ENCODE data around the gene SUPT6H. TPM values are rescaled to one million over a fixed set of nuclear protein-coding genes. Genes with fewer than 3 reads are reported as not detected.

Gene SUPT6H
- total and polyA plus RNA-seq, 2 donors (not counting 1 experiment from before 2014, with no cell fraction given) = 35.8 to 110 TPM

GRCh38 chr17:28712032-28712704 is 50.2 kb downstream of the SUPT6H start:
- H3K4me2 ChIP-seq (replicated peaks; ENCODE audit: low read depth, low read length, poor library complexity, severe bottlenecking) = peak overlapping the region; percentile 93
- peak overlapping the region; percentile 93 for H3K27ac Mint-ChIP-seq
- 7% methylated on average over 33 of the region's 34 CpGs for WGBS (ENCODE audit: insufficient coverage)
- POLR2A ChIA-PET = interaction anchor here (0.6 to 2.8 kb wide), 9 partner anchors 8 to 240 kb away, joined by 3 to 38 read pairs (median 6); partner anchors contain the start of genes BLTP2, NEK8, PHF12 and RPL23A
- H3K36me3 ChIP-seq (replicated peaks in 1 of 2; ENCODE audit: control extremely low read depth in 1 of 2, control insufficient read depth in 1 of 2, extremely low read depth in 1 of 2, insufficient read depth in 2 of 2, low read length in 1 of 2) = no peaks in the 10 kb centered on the region
- peak overlapping the region; percentile 52 to 88 (median 73) for H3K4me3 ChIP-seq (ENCODE audit: control extremely low read depth in 1 of 5, extremely low read depth in 1 of 5, insufficient read depth in 1 of 5, low read depth in 2 of 5, low read length in 4 of 5)
- CTCF ChIA-PET = interaction anchor here (1.2 to 3.2 kb wide), 7 partner anchors 7 to 405 kb away, joined by 3 to 31 read pairs (median 5); partner anchors contain the start of genes RPL23A and TLCD1
- no peaks in the 10 kb centered on the region for H4K20me1 ChIP-seq (ENCODE audit: control insufficient read depth, insufficient read depth, low read length, poor library complexity, severe bottlenecking)
- no peaks in the 10 kb centered on the region for H3K9me3 ChIP-seq (ENCODE audit: control extremely low read depth in 1 of 3, control insufficient read depth in 2 of 3, insufficient read depth in 1 of 3, low read length in 2 of 3)
- H3K27me3 ChIP-seq (replicated peaks in 1 of 4; ENCODE audit: control extremely low read depth in 1 of 4, control insufficient read depth in 3 of 4, insufficient read depth in 4 of 4, low read length in 3 of 4) = peaks cover 0 to 6% (median 2%) of the 10 kb centered on the region in 4 experiments
- ATAC-seq (ENCODE audit: low read depth) (peak; percentile 50), DNase-seq (peak; percentile 83)
- H3K4me1 Mint-ChIP-seq = peaks cover 19% of the 10 kb centered on the region
- no peaks in the 10 kb centered on the region for H3K27me3 Mint-ChIP-seq
- peak overlapping the region; percentile 74 for H3K9ac ChIP-seq (ENCODE audit: low read length)
- H3K4me3 Mint-ChIP-seq = peak overlapping the region; percentile 96
- peaks cover 16 to 25% of the 10 kb centered on the region in 2 donors for H3K4me1 ChIP-seq (ENCODE audit: control insufficient read depth in 2 of 2, insufficient read depth in 2 of 2, low read length in 2 of 2)
- H3K79me2 ChIP-seq (ENCODE audit: control insufficient read depth, insufficient read depth, low read length) = no peaks in the 10 kb centered on the region
- peak overlapping the region; percentile 69 to 79 for H3K27ac ChIP-seq (ENCODE audit: low read length in 2 of 2)
- no peak for TF ChIP-seq CTCF (IDR thresholded peaks at IDR 0.05)
- TF ChIP-seq EZH2 (IDR thresholded peaks at IDR 0.05; ENCODE audit: borderline replicate concordance, insufficient read depth, low read depth, low read length, poor library complexity, severe bottlenecking) = no peak
- H2AFZ ChIP-seq (ENCODE audit: insufficient read depth, low read depth, low read length, poor library complexity, severe bottlenecking) = peak overlapping the region; percentile 96
- H3K9me3 Mint-ChIP-seq (ENCODE audit: insufficient read depth) = no peaks in the 10 kb centered on the region
- intact Hi-C loops (cut with micrococcal nuclease) = loop anchor here (10.0 kb wide), 2 partner anchors 137 to 433 kb away; partner anchors contain the start of genes ALDOC and PIGS
